ENCODE results near the gene PRICKLE1.
"Not testable (repeated sequence)": the region's sequence is repeated elsewhere in the genome, so short reads cannot be mapped to it uniquely, and the experiment has no call there.

The PRICKLE1 gene

GRCh38 chr12:42564556-42564955 lies 25.0 kb downstream of the PRICKLE1 start:
- DNase-seq (ENCODE audit: insufficient read length, low spot score) (no peak), FAIRE-seq (no peak)

- FAIRE-seq, result no peak
Observed at GRCh38 chr12:42560977-42561376, 28.6 kb downstream of the PRICKLE1 start.

GRCh38 chr12:42557586-42558172 lies 31.9 kb downstream of the PRICKLE1 start:
- no peak for DNase-seq (ENCODE audit: insufficient read length, low spot score)
- no peak for FAIRE-seq

More at GRCh38 chr12:42560977-42561376, 28.6 kb downstream of the PRICKLE1 start:
- DNase-seq (ENCODE audit: insufficient read length, low spot score), result no peak

- no peak for FAIRE-seq
- no peak for DNase-seq (ENCODE audit: insufficient read length, low spot score)
Observed at GRCh38 chr12:42556917-42557316, 32.6 kb downstream of the PRICKLE1 start.

- DNase-seq (ENCODE audit: insufficient read length, low spot score), result no peak
- no peak for FAIRE-seq
Observed at GRCh38 chr12:42552822-42553221, 36.7 kb downstream of the PRICKLE1 start.

GRCh38 chr12:42550800-42551199 lies 38.7 kb downstream of the PRICKLE1 start:
- DNase-seq (ENCODE audit: insufficient read length, low spot score) (no peak), FAIRE-seq (no peak)

GRCh38 chr12:42546709-42547108 lies 42.8 kb downstream of the PRICKLE1 start:
- FAIRE-seq (no peak), DNase-seq (ENCODE audit: insufficient read length, low spot score) (no peak)

GRCh38 chr12:42541965-42542364 lies 47.6 kb downstream of the PRICKLE1 start:
- DNase-seq (ENCODE audit: insufficient read length, low spot score) (no peak), FAIRE-seq (no peak)

- DNase-seq (ENCODE audit: insufficient read length, low spot score); FAIRE-seq: not testable (repeated sequence)
Observed at GRCh38 chr12:42541308-42541707, 48.2 kb downstream of the PRICKLE1 start.

GRCh38 chr12:42539696-42540095 lies 49.9 kb downstream of the PRICKLE1 start:
- no peak for FAIRE-seq
- no peak for DNase-seq (ENCODE audit: insufficient read length, low spot score)

- FAIRE-seq (no peak), DNase-seq (ENCODE audit: insufficient read length, low spot score) (no peak)
Observed at GRCh38 chr12:42538203-42538602, 51.3 kb downstream of the PRICKLE1 start.

- FAIRE-seq (no peak), DNase-seq (ENCODE audit: insufficient read length, low spot score) (no peak)
Observed at GRCh38 chr12:42534184-42534838, 55.2 kb downstream of the PRICKLE1 start.

GRCh38 chr12:42530284-42530683 lies 59.3 kb downstream of the PRICKLE1 start:
- no peak for DNase-seq (ENCODE audit: insufficient read length, low spot score)
- no peak for FAIRE-seq

- DNase-seq (ENCODE audit: insufficient read length, low spot score) (no peak), FAIRE-seq (no peak)
Observed at GRCh38 chr12:42525444-42525843, 64.1 kb downstream of the PRICKLE1 start.

GRCh38 chr12:42524716-42525115 lies 64.8 kb downstream of the PRICKLE1 start:
- DNase-seq (ENCODE audit: insufficient read length, low spot score) (no peak), FAIRE-seq (no peak)

- FAIRE-seq (no peak), DNase-seq (ENCODE audit: insufficient read length, low spot score) (no peak)
Observed at GRCh38 chr12:42516573-42516972, 73.0 kb downstream of the PRICKLE1 start.

- DNase-seq (ENCODE audit: insufficient read length, low spot score) (no peak), FAIRE-seq (no peak)
Observed at GRCh38 chr12:42511656-42512055, 77.9 kb downstream of the PRICKLE1 start.

GRCh38 chr12:42510823-42511222 lies 78.7 kb downstream of the PRICKLE1 start:
- FAIRE-seq, result no peak
- no peak for DNase-seq (ENCODE audit: insufficient read length, low spot score)

GRCh38 chr12:42508913-42509460 lies 80.6 kb downstream of the PRICKLE1 start:
- FAIRE-seq (no peak), DNase-seq (ENCODE audit: insufficient read length, low spot score) (no peak)

GRCh38 chr12:42507565-42507964 lies 82.0 kb downstream of the PRICKLE1 start:
- no peak for FAIRE-seq
- no peak for DNase-seq (ENCODE audit: insufficient read length, low spot score)

GRCh38 chr12:42507081-42507480 lies 82.5 kb downstream of the PRICKLE1 start:
- no peak for FAIRE-seq
- DNase-seq (ENCODE audit: insufficient read length, low spot score), result no peak

- DNase-seq (ENCODE audit: insufficient read length, low spot score) (no peak), FAIRE-seq (no peak)
Observed at GRCh38 chr12:42504049-42504448, 85.5 kb downstream of the PRICKLE1 start.
